ENCODE results near the gene NBEA.

GRCh38 chr13:34897220-34897619, 44.9 kb upstream of the NBEA start:
- TF ChIP-seq CTCF (IDR thresholded peaks at IDR 0.05) (no peak), POLR2A (IDR thresholded peaks at IDR 0.05) (no peak)
